Activated naive CD4-positive, alpha-beta T cell treated with anti-CD3 and anti-CD28 coated beads for 36 hours (primary cell): ENCODE results near the gene CCL26. TPM values are rescaled to one million over a fixed set of nuclear protein-coding genes. Genes with fewer than 3 reads are reported as not detected.
"Not testable (repeated sequence)": the region's sequence is repeated elsewhere in the genome, so short reads cannot be mapped to it uniquely, and the experiment has no call there.

Source experiments
- CTCF ChIA-PET: fragments of 350-600 bp; sonication (Branson Sonifier 250); formaldehyde crosslinking; loops from one replicate; lab custom pipeline; 2021; ENCODE audit warnings: antibody characterized with exemption; lab: Charles Lee
- DNase-seq: peaks from one replicate; pipeline ENCODE4 v3.0.0-alpha.2; 2020
- H3K27ac Mint-ChIP-seq: one replicate; pipeline ENCODE4 v1.8.0; 2021; ENCODE audit warnings: mild to moderate bottlenecking, mixed read lengths
- H3K27me3 Mint-ChIP-seq: one replicate; pipeline ENCODE4 v1.8.0; 2021; ENCODE audit warnings: low read depth, mixed read lengths
- H3K36me3 Mint-ChIP-seq: one replicate; pipeline ENCODE4 v1.8.0; 2021; ENCODE audit warnings: low read depth, mixed read lengths
- H3K4me1 Mint-ChIP-seq: one replicate; pipeline ENCODE4 v1.8.0; 2021; ENCODE audit warnings: low read depth, mixed read lengths
- H3K4me3 Mint-ChIP-seq: one replicate; pipeline ENCODE4 v1.8.0; 2021; ENCODE audit warnings: mild to moderate bottlenecking, moderate library complexity, mixed read lengths
- H3K9me3 Mint-ChIP-seq: one replicate; pipeline ENCODE4 v1.8.0; 2021; ENCODE audit warnings: mixed read lengths
- intact Hi-C: fragments of 100-400 bp; cut with micrococcal nuclease; formaldehyde crosslinking; loops from one replicate; pipeline ENCODE4 v1.15.1; 2023
- total RNA-seq, 2 experiments: library from RNA; stranded (reverse); gene quantifications; one replicate each; pipeline ENCODE4 v1.2.3, GENCODE V29; 2021

Gene CCL26
- total RNA-seq, 2 experiments from 2014 or later, result not detected

GRCh38 chr7:75808106-75808505, 36.1 kb upstream of the CCL26 start:
- no peaks in the 10 kb centered on the region for H3K27me3 Mint-ChIP-seq
- peaks cover 15% of the 10 kb centered on the region for H3K9me3 Mint-ChIP-seq
- H3K27ac Mint-ChIP-seq, result no peak overlapping the region
- CTCF ChIA-PET, result no interaction called here
- H3K36me3 Mint-ChIP-seq, result peaks cover 2% of the 10 kb centered on the region
- no peak for DNase-seq
- intact Hi-C loops, result no loop called here
- H3K4me3 Mint-ChIP-seq, result no peak overlapping the region
- no peaks in the 10 kb centered on the region for H3K4me1 Mint-ChIP-seq

GRCh38 chr7:75807452-75807851, 35.4 kb upstream of the CCL26 start:
- Mint-ChIP-seq H3K4me3 (no peak overlapping the region), H3K4me1 (no peaks in the 10 kb centered on the region), H3K27ac (no peak overlapping the region), H3K36me3 (peaks cover 2% of the 10 kb centered on the region), H3K27me3 (no peaks in the 10 kb centered on the region), H3K9me3 (peaks cover 15% of the 10 kb centered on the region)
- DNase-seq, result no peak
- intact Hi-C loops, result no loop called here
- CTCF ChIA-PET, result no interaction called here

- Mint-ChIP-seq H3K4me1 (no peaks in the 10 kb centered on the region), H3K27ac (no peak overlapping the region), H3K4me3 (no peak overlapping the region), H3K36me3 (peaks cover 2% of the 10 kb centered on the region), H3K9me3 (peaks cover 15% of the 10 kb centered on the region), H3K27me3 (no peaks in the 10 kb centered on the region)
- intact Hi-C loops, result no loop called here
- CTCF ChIA-PET, result no interaction called here
- DNase-seq, result no peak
Observed at GRCh38 chr7:75806560-75807307, 34.7 kb upstream of the CCL26 start.

- intact Hi-C loops, result no loop called here
- Mint-ChIP-seq H3K27ac (no peak overlapping the region), H3K27me3 (no peaks in the 10 kb centered on the region), H3K4me3 (no peak overlapping the region), H3K4me1 (no peaks in the 10 kb centered on the region), H3K9me3 (peaks cover 15% of the 10 kb centered on the region), H3K36me3 (peaks cover 2% of the 10 kb centered on the region)
- no peak for DNase-seq
- CTCF ChIA-PET, result no interaction called here
Observed at GRCh38 chr7:75804705-75805104, 32.7 kb upstream of the CCL26 start.

GRCh38 chr7:75804004-75804403, 32.0 kb upstream of the CCL26 start:
- H3K27ac Mint-ChIP-seq, result no peak overlapping the region
- CTCF ChIA-PET, result no interaction called here
- no peaks in the 10 kb centered on the region for H3K4me1 Mint-ChIP-seq
- H3K4me3 Mint-ChIP-seq, result no peak overlapping the region
- intact Hi-C loops, result no loop called here
- DNase-seq, result no peak
- H3K36me3 Mint-ChIP-seq, result peaks cover 2% of the 10 kb centered on the region
- no peaks in the 10 kb centered on the region for H3K27me3 Mint-ChIP-seq
- H3K9me3 Mint-ChIP-seq, result peaks cover 15% of the 10 kb centered on the region

- H3K27ac Mint-ChIP-seq, result no peak overlapping the region
- H3K4me3 Mint-ChIP-seq, result no peak overlapping the region
- intact Hi-C loops, result no loop called here
- H3K27me3 Mint-ChIP-seq, result no peaks in the 10 kb centered on the region
- CTCF ChIA-PET, result no interaction called here
- H3K4me1 Mint-ChIP-seq, result no peaks in the 10 kb centered on the region
- H3K9me3 Mint-ChIP-seq, result peaks cover 12% of the 10 kb centered on the region
- no peak for DNase-seq
- H3K36me3 Mint-ChIP-seq, result peaks cover 2% of the 10 kb centered on the region
Observed at GRCh38 chr7:75802552-75802821, 30.5 kb upstream of the CCL26 start.

- DNase-seq, result no peak
- intact Hi-C loops, result no loop called here
- Mint-ChIP-seq H3K27ac (no peak overlapping the region), H3K4me3 (no peak overlapping the region), H3K27me3 (no peaks in the 10 kb centered on the region), H3K36me3 (no peaks in the 10 kb centered on the region), H3K4me1 (no peaks in the 10 kb centered on the region), H3K9me3 (no peaks in the 10 kb centered on the region)
- CTCF ChIA-PET, result interaction anchor here (0.7 kb wide), 1 partner anchor 44 kb away, joined by 4 read pairs; no protein-coding TSS in a partner anchor
Observed at GRCh38 chr7:75798770-75799169, 26.8 kb upstream of the CCL26 start.

- Mint-ChIP-seq H3K4me3 (no peak overlapping the region), H3K9me3 (no peaks in the 10 kb centered on the region), H3K4me1 (no peaks in the 10 kb centered on the region), H3K27me3 (no peaks in the 10 kb centered on the region), H3K36me3 (no peaks in the 10 kb centered on the region), H3K27ac (no peak overlapping the region)
- CTCF ChIA-PET, result no interaction called here
- no peak for DNase-seq
- intact Hi-C loops, result no loop called here
Observed at GRCh38 chr7:75796420-75796819, 24.4 kb upstream of the CCL26 start.

- DNase-seq, result no peak
- Mint-ChIP-seq H3K27ac (no peak overlapping the region), H3K9me3 (no peaks in the 10 kb centered on the region), H3K4me3 (no peak overlapping the region), H3K27me3 (no peaks in the 10 kb centered on the region), H3K4me1 (no peaks in the 10 kb centered on the region), H3K36me3 (no peaks in the 10 kb centered on the region)
- intact Hi-C loops, result no loop called here
- CTCF ChIA-PET, result no interaction called here
Observed at GRCh38 chr7:75795831-75796285, 23.8 kb upstream of the CCL26 start.

- CTCF ChIA-PET, result no interaction called here
- no peak overlapping the region for H3K27ac Mint-ChIP-seq
- H3K4me3 Mint-ChIP-seq, result no peak overlapping the region
- intact Hi-C loops, result no loop called here
- no peak for DNase-seq
- H3K27me3 Mint-ChIP-seq, result no peaks in the 10 kb centered on the region
- H3K9me3 Mint-ChIP-seq, result no peaks in the 10 kb centered on the region
- H3K4me1 Mint-ChIP-seq, result no peaks in the 10 kb centered on the region
- no peaks in the 10 kb centered on the region for H3K36me3 Mint-ChIP-seq
Observed at GRCh38 chr7:75793676-75794075, 21.7 kb upstream of the CCL26 start.

- CTCF ChIA-PET, DNase-seq, H3K36me3 Mint-ChIP-seq, H3K4me3 Mint-ChIP-seq, H3K27ac Mint-ChIP-seq, H3K4me1 Mint-ChIP-seq, H3K9me3 Mint-ChIP-seq, intact Hi-C loops, H3K27me3 Mint-ChIP-seq: not testable (repeated sequence)
Observed at GRCh38 chr7:75792567-75792966, 20.6 kb upstream of the CCL26 start.

- H3K9me3 Mint-ChIP-seq, result no peaks in the 10 kb centered on the region
- no peak overlapping the region for H3K27ac Mint-ChIP-seq
- intact Hi-C loops, result no loop called here
- CTCF ChIA-PET, result no interaction called here
- DNase-seq, result no peak
- no peaks in the 10 kb centered on the region for H3K4me1 Mint-ChIP-seq
- no peaks in the 10 kb centered on the region for H3K36me3 Mint-ChIP-seq
- no peak overlapping the region for H3K4me3 Mint-ChIP-seq
- no peaks in the 10 kb centered on the region for H3K27me3 Mint-ChIP-seq
Observed at GRCh38 chr7:75789361-75789924, 17.4 kb upstream of the CCL26 start.

- CTCF ChIA-PET, result interaction anchor here (0.7 kb wide), 1 partner anchor 137 kb away, joined by 3 read pairs; no protein-coding TSS in a partner anchor
- H3K36me3 Mint-ChIP-seq, intact Hi-C loops, H3K27me3 Mint-ChIP-seq, H3K9me3 Mint-ChIP-seq, H3K4me1 Mint-ChIP-seq, H3K4me3 Mint-ChIP-seq, H3K27ac Mint-ChIP-seq, DNase-seq: not testable (repeated sequence)
Observed at GRCh38 chr7:75788154-75788847, 16.3 kb upstream of the CCL26 start.
